SK-N-SH treated with all-trans-retinoic acid at 6 μM for 48 hours (cell line): ENCODE data around the gene KIAA0319L.

Experiments
- ZC3H10 ChIP-seq: fragments of 250-450 bp; sonication (Bioruptor Pico); IDR thresholded peaks from 2 replicates; pipeline ENCODE4 v1.5.1; 2021; ENCODE audit warnings: mild to moderate bottlenecking, moderate library complexity
- ZFP30 ChIP-seq: fragments of 450-650 bp; formaldehyde crosslinking; IDR thresholded peaks from 2 replicates; pipeline ENCODE4 v1.5.0; 2022; ENCODE audit warnings: mild to moderate bottlenecking, moderate library complexity

GRCh38 chr1:35426097-35426586, 131.1 kb downstream of the KIAA0319L start:
- no peak for TF ChIP-seq ZFP30
- TF ChIP-seq ZC3H10 (CRISPR knock-in tag), result no peak
